Neuronal stem cell (in vitro differentiated cells): ENCODE results near the gene CLDN6.

Experiments used
- DNase-seq: peaks from one replicate; pipeline ENCODE4 v3.0.0-alpha.2; 2013; ENCODE audit warnings: low spot score
- H2AFZ ChIP-seq: one replicate; pipeline ENCODE4 v1.6.1; 2013; ENCODE audit warnings: mild to moderate bottlenecking, low read length, inconsistent platforms
- H2AK5ac ChIP-seq: 2 replicates; pipeline ENCODE4 v1.6.1; 2013; ENCODE audit warnings: low read depth, mild to moderate bottlenecking, inconsistent platforms, low read length, moderate library complexity, mixed read lengths
- H2BK120ac ChIP-seq: 2 replicates; pipeline ENCODE4 v1.6.1; 2013; ENCODE audit warnings: low read depth, mild to moderate bottlenecking, inconsistent platforms, low read length, moderate library complexity, mixed read lengths
- H2BK12ac ChIP-seq: one replicate; pipeline ENCODE4 v1.6.1; 2013; ENCODE audit warnings: low read length, inconsistent platforms
- H2BK15ac ChIP-seq: 2 replicates; pipeline ENCODE4 v1.6.1; 2013; ENCODE audit warnings: mild to moderate bottlenecking, low read length, inconsistent platforms, mixed read lengths
- H2BK5ac ChIP-seq: one replicate; pipeline ENCODE4 v1.6.1; 2013; ENCODE audit warnings: inconsistent platforms, mild to moderate bottlenecking, low read length, moderate library complexity
- H3K14ac ChIP-seq: one replicate; pipeline ENCODE4 v1.6.1; 2013; ENCODE audit warnings: low read length, inconsistent platforms
- H3K18ac ChIP-seq: 2 replicates; pipeline ENCODE4 v1.6.1; 2013; ENCODE audit warnings: low read length, inconsistent platforms
- H3K23ac ChIP-seq: 2 replicates; pipeline ENCODE4 v1.6.1; 2013; ENCODE audit warnings: low read depth, mild to moderate bottlenecking, mixed read lengths, low read length, inconsistent platforms; ENCODE audit not compliant: poor library complexity
- H3K27ac ChIP-seq: replicated peaks from 3 replicates; pipeline ENCODE4 v1.5.1; 2013; ENCODE audit warnings: low read length, inconsistent platforms
- H3K27me3 ChIP-seq, 3 experiments: 2 replicates each; pipeline ENCODE4 v1.6.1; 2013; ENCODE audit warnings: low read length in 3 of 3, mild to moderate bottlenecking in 2 of 3, inconsistent platforms in 1 of 3, low read depth in 1 of 3, mixed read lengths in 1 of 3, moderate library complexity in 1 of 3; ENCODE audit not compliant: control insufficient read depth in 3 of 3, insufficient read depth in 3 of 3
- H3K36me3 ChIP-seq, 2 donors: replicated peaks in 1 of 2; 2 replicates each; pipeline ENCODE4 v1.6.1; 2013; ENCODE audit warnings: low read length in 2 of 2; ENCODE audit not compliant: control insufficient read depth in 2 of 2, insufficient read depth in 2 of 2
- H3K4ac ChIP-seq: 2 replicates; pipeline ENCODE4 v1.6.1; 2013; ENCODE audit warnings: inconsistent platforms, mild to moderate bottlenecking, low read length, moderate library complexity
- H3K4me1 ChIP-seq, 2 donors: 1 replicate in 1 of 2; 2 replicates in 1 of 2; pipeline ENCODE4 v1.6.1; 2013; ENCODE audit warnings: low read length in 2 of 2, low read depth in 1 of 2; ENCODE audit not compliant: control insufficient read depth in 2 of 2, insufficient read depth in 1 of 2
- H3K4me2 ChIP-seq: one replicate; pipeline ENCODE4 v1.6.1; 2013; ENCODE audit warnings: mild to moderate bottlenecking, low read length, inconsistent platforms; ENCODE audit not compliant: insufficient read depth, poor library complexity, severe bottlenecking
- H3K4me3 ChIP-seq, 2 donors: 2 replicates each; pipeline ENCODE4 v1.5.1; 2013; ENCODE audit warnings: low read length in 2 of 2, mild to moderate bottlenecking in 2 of 2, inconsistent platforms in 1 of 2, moderate library complexity in 1 of 2
- H3K79me1 ChIP-seq: one replicate; pipeline ENCODE4 v1.6.1; 2013; ENCODE audit warnings: low read depth, mild to moderate bottlenecking, inconsistent platforms, low read length, moderate library complexity
- H3K9ac ChIP-seq: one replicate; pipeline ENCODE4 v1.6.1; 2013; ENCODE audit warnings: mild to moderate bottlenecking, low read depth, low read length, inconsistent platforms; ENCODE audit not compliant: poor library complexity
- H3K9me3 ChIP-seq, 2 donors: replicated peaks in 1 of 2; 2 replicates each; pipeline versions ENCODE3 to v1.6.1; 2013; ENCODE audit warnings: low read length in 2 of 2, mild to moderate bottlenecking in 2 of 2, inconsistent platforms in 1 of 2, low read depth in 1 of 2, mixed read lengths in 1 of 2, moderate library complexity in 1 of 2; ENCODE audit not compliant: control insufficient read depth in 2 of 2, insufficient read depth in 1 of 2
- H4K8ac ChIP-seq: one replicate; pipeline ENCODE4 v1.6.1; 2013; ENCODE audit warnings: low read depth, mild to moderate bottlenecking, inconsistent platforms, low read length, moderate library complexity
- H4K91ac ChIP-seq: one replicate; pipeline ENCODE4 v1.6.1; 2013; ENCODE audit warnings: low read length, low read depth, mild to moderate bottlenecking, inconsistent platforms; ENCODE audit not compliant: poor library complexity
- WGBS, 2 donors: extraction: QIAGEN DNeasy Blood & Tissue Kit; methylation state at CpG; one replicate each; pipeline ENCODE4 v1.1.7; 2013; ENCODE audit warnings: missing lambda C conversion rate in 2 of 2, mixed read lengths in 1 of 2; ENCODE audit not compliant: insufficient read length in 2 of 2, insufficient replicate concordance in 1 of 2; ENCODE audit errors: extremely low coverage in 2 of 2; 5-methylcytosine and 5-hydroxymethylcytosine counted together

Gene CLDN6

GRCh38 chr16:3015865-3016521, 2.0 kb downstream of the CLDN6 start:
- H3K4me2 ChIP-seq: no peak overlapping the region
- H3K4ac ChIP-seq: no peak overlapping the region
- peaks cover 9 to 60% (median 35%) of the 10 kb centered on the region in 3 experiments for H3K27me3 ChIP-seq
- H3K9ac ChIP-seq: no peak overlapping the region
- no peak overlapping the region for H3K23ac ChIP-seq
- peak overlapping the region; percentile 84 for H2BK12ac ChIP-seq
- no peaks in the 10 kb centered on the region for H3K36me3 ChIP-seq
- no peak for DNase-seq
- H3K79me1 ChIP-seq: peaks cover 6% of the 10 kb centered on the region
- no peak overlapping the region for H3K14ac ChIP-seq
- no peak overlapping the region for H3K27ac ChIP-seq
- H2BK5ac ChIP-seq: no peak overlapping the region
- H3K4me1 ChIP-seq: peaks cover 2 to 13% of the 10 kb centered on the region in 2 donors
- H3K4me3 ChIP-seq: no peak overlapping the region
- H4K91ac ChIP-seq: no peak overlapping the region
- no peak overlapping the region for H2AK5ac ChIP-seq
- H3K18ac ChIP-seq: peak overlapping the region; percentile 22
- no peak overlapping the region for H4K8ac ChIP-seq
- no peak overlapping the region for H2BK15ac ChIP-seq
- no peaks in the 10 kb centered on the region for H3K9me3 ChIP-seq
- no peak overlapping the region for H2BK120ac ChIP-seq
- H2AFZ ChIP-seq: no peak overlapping the region
- no CpG with 5 or more reads among the region's 13 CpGs for WGBS, 2 donors

GRCh38 chr16:3014971-3015370, 3.0 kb downstream of the CLDN6 start:
- WGBS, 2 donors: no CpG with 5 or more reads among the region's 6 CpGs
- H2AFZ ChIP-seq: no peak overlapping the region
- H2BK5ac ChIP-seq: no peak overlapping the region
- H3K23ac ChIP-seq: no peak overlapping the region
- H2BK15ac ChIP-seq: no peak overlapping the region
- H2BK120ac ChIP-seq: no peak overlapping the region
- H3K9me3 ChIP-seq: no peaks in the 10 kb centered on the region
- H3K18ac ChIP-seq: no peak overlapping the region
- peaks cover 5 to 14% of the 10 kb centered on the region in 2 donors for H3K4me1 ChIP-seq
- peak overlapping the region; percentile 46 for H2AK5ac ChIP-seq
- no peak overlapping the region for H4K8ac ChIP-seq
- H3K27me3 ChIP-seq: peaks cover 9 to 68% (median 40%) of the 10 kb centered on the region in 3 experiments
- no peak overlapping the region for H3K4me3 ChIP-seq
- H3K4me2 ChIP-seq: no peak overlapping the region
- no peak for DNase-seq
- H3K79me1 ChIP-seq: peaks cover 6% of the 10 kb centered on the region
- H2BK12ac ChIP-seq: no peak overlapping the region
- H3K4ac ChIP-seq: no peak overlapping the region
- H3K27ac ChIP-seq: no peak overlapping the region
- no peak overlapping the region for H3K14ac ChIP-seq
- no peak overlapping the region for H4K91ac ChIP-seq
- H3K9ac ChIP-seq: no peak overlapping the region
- no peaks in the 10 kb centered on the region for H3K36me3 ChIP-seq

GRCh38 chr16:3013998-3014690, 3.8 kb downstream of the CLDN6 start:
- H3K4me2 ChIP-seq: no peak overlapping the region
- H3K23ac ChIP-seq: peak overlapping the region; percentile 97
- peak overlapping the region; percentile 81 for H2BK15ac ChIP-seq
- no peak overlapping the region for H3K4me3 ChIP-seq
- H3K9ac ChIP-seq: no peak overlapping the region
- H3K9me3 ChIP-seq: no peaks in the 10 kb centered on the region
- H2AFZ ChIP-seq: no peak overlapping the region
- DNase-seq: no peak
- H3K27ac ChIP-seq: no peak overlapping the region
- peaks cover 9 to 75% (median 47%) of the 10 kb centered on the region in 3 experiments for H3K27me3 ChIP-seq
- no peak overlapping the region for H4K8ac ChIP-seq
- no peak overlapping the region for H2BK12ac ChIP-seq
- H2BK120ac ChIP-seq: peak overlapping the region; percentile 31
- H3K36me3 ChIP-seq: no peaks in the 10 kb centered on the region
- H2BK5ac ChIP-seq: peak overlapping the region; percentile 82
- peak overlapping the region; percentile 64 for H3K18ac ChIP-seq
- no CpG with 5 or more reads among the region's 12 CpGs for WGBS, 2 donors
- peaks cover 3% of the 10 kb centered on the region for H3K79me1 ChIP-seq
- H4K91ac ChIP-seq: no peak overlapping the region
- H2AK5ac ChIP-seq: peak overlapping the region; percentile 90
- H3K14ac ChIP-seq: no peak overlapping the region
- H3K4me1 ChIP-seq: peaks cover 11 to 14% of the 10 kb centered on the region in 2 donors
- H3K4ac ChIP-seq: no peak overlapping the region

GRCh38 chr16:3013491-3013951, 4.5 kb downstream of the CLDN6 start:
- Histone ChIP-seq H3K79me1 (peaks cover 3% of the 10 kb centered on the region), H3K27ac (no peak overlapping the region), H3K27me3 (peaks cover 13 to 75% (median 54%) of the 10 kb centered on the region in 3 experiments), H3K18ac (peak overlapping the region; percentile 80), H4K8ac (no peak overlapping the region), H3K9me3 (no peaks in the 10 kb centered on the region), H2BK5ac (peak overlapping the region; percentile 82), H3K4me3 (peak overlapping the region in 1 of 2 donors; percentile 15), H2AFZ (no peak overlapping the region), H3K9ac (peak overlapping the region; percentile 44), H2AK5ac (peak overlapping the region; percentile 90), H2BK120ac (peak overlapping the region; percentile 31), H2BK12ac (peak overlapping the region; percentile 58), H3K4me1 (peaks cover 14 to 16% of the 10 kb centered on the region in 2 donors), H4K91ac (peak overlapping the region; percentile 30), H2BK15ac (peak overlapping the region; percentile 49), H3K36me3 (no peaks in the 10 kb centered on the region), H3K4me2 (no peak overlapping the region), H3K14ac (peak overlapping the region; percentile 89), H3K4ac (peak overlapping the region; percentile 66), H3K23ac (peak overlapping the region; percentile 97)
- DNase-seq: no peak
- WGBS, 2 donors: no CpG with 5 or more reads among the region's 27 CpGs
